Ovary (tissue), 3 donors: Measurements from ENCODE around the gene TRIP6.

Experiments used
- CTCF ChIP-seq, 3 donors: fragments of 450-650 bp in 2 of 3; fragments of 200-600 bp in 1 of 3; IDR thresholded peaks; one replicate each; pipeline versions ENCODE4 v1.5.1 to v1.8.0; 2016 to 2022; ENCODE audit warnings: antibody characterized with exemption in 3 of 3, mild to moderate bottlenecking in 1 of 3
- EP300 ChIP-seq: sonication (generic); formaldehyde crosslinking; IDR thresholded peaks from one replicate; pipeline ENCODE4 v1.6.1; 2017; ENCODE audit warnings: antibody characterized with exemption
- donor health status: DM: no; HTN: no; CAD: no.

GRCh38 chr7:100824499-100825214 is 42.5 kb upstream of the TRIP6 start:
- TF ChIP-seq CTCF (IDR thresholded peaks at IDR 0.05) (no peak), EP300 (no peak)
